HG02798 (cell line): ENCODE measurements around the gene CLK1.
"Not testable (repeated sequence)": the region's sequence is repeated elsewhere in the genome, so short reads cannot be mapped to it uniquely, and the experiment has no call there.

ENCODE experiments used
- ATAC-seq: cut with Tn5 transposase; IDR thresholded peaks from one replicate; pipeline ENCODE4 v1.9.1; 2021; ENCODE audit warnings: mild to moderate bottlenecking; ENCODE audit not compliant: unreplicated experiment, poor library complexity

The CLK1 gene

GRCh38 chr2:200852605-200853004 is 11.9 kb downstream of the CLK1 start:
- no peak for ATAC-seq

DNA sequence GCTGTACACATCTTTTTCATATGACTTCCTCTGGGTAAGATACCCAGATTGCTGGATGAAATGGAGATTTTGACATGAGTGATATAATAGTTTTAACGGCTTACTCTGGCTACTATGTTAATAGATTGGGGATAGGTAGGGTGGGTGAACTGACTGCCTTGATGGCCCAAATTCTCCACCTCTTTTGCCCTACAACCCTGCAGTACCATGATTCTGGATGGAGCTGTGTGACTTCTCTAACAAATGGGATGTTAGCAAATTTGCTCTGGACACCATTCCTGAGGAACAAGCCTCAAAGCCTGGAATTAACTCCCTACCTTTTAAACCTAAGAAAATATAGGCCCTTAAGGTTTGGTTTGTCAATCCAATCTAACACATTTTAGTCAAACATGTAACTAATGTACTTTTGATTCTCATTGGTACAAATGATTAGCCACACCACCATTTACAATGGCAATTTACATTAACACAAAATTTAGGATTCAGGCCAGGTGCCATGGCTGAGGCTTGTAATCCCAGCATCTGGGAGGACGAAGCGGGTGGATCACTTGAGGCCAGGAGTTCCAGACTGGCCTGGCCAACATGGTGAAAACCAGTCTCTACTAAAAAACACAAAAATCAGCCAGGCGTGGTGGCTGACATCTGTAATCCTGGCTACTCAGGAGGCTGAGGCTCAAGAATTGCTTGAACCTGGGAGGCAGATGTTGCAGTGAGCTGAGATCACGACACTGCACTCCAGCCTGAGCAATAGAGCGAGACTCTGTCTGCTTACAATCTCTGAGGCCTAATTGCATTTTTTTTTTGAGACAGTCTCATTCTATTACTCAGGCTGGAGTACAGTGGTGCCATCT is 12.8 kb downstream of the CLK1 start:
- no peak for ATAC-seq

DNA sequence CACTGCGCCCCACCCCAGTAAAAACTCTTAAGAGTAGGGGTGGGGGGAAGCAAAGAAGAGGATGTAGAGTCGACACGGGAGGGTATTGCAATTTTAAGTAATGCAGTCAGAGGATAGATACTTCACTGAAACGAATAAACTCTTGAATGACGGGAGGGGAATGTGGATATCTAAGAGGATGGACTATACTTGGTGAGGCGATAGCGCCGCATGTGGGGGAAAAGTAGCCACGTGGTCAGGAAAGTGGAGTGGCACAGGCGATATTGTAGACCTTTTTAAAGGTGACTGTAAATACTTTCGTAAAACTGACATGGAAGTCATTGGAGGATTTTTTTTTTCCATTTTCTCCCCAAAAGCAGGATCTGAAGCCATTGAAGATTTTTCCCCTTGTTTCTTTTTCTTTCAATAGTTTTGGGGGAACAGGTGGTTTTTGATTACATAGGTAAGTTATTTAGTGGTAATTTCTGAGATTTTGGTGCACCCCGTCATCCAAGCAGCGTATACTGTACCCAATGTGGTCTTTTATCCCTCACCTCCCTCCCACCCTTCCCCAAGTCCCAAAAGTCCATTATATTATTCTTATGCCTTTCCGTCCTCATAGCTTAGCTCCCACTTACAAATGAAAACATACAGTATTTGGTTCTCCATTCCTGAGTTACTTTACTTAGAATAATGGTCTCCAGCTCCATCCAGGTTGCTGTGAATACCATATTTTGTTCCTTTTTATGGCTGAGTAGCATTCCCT is 13.8 kb downstream of the CLK1 start:
- no peak for ATAC-seq

GRCh38 chr2:200847939-200848338 is 16.5 kb downstream of the CLK1 start:
- ATAC-seq: no peak

- no peak for ATAC-seq
Observed at GRCh38 chr2:200847269-200847668, 17.2 kb downstream of the CLK1 start.

DNA sequence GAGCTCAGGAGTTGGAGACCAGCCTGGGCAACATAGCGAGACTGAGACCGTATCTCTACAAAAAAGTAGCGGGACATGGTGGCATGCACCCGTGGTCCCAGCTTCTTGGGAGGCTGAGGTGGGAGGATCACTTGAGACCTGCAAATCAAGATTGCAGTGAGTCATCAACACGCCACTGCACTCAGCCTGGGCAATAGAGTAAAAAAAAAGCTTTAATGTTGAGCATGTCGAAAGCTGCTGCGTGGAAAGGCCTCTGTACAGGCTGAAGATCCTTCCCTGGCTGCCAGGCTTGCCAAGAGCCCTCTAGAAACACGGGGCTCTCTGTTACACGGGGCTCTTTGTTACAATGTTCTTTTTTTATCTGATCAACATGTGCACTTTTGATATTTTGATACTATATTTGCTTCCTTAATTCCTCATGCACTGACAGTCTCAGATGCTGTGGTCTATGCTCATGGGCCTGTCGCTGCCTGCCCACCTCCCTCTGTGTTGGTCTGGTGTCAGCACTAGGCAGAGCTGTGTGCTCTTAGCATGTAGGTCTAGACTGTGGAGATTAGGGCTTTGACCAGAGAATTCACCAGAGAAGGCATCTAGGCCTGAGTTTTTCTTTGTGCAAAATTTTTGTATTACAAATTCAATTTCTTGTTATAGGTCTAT is 18.7 kb downstream of the CLK1 start:
- no peak for ATAC-seq

DNA sequence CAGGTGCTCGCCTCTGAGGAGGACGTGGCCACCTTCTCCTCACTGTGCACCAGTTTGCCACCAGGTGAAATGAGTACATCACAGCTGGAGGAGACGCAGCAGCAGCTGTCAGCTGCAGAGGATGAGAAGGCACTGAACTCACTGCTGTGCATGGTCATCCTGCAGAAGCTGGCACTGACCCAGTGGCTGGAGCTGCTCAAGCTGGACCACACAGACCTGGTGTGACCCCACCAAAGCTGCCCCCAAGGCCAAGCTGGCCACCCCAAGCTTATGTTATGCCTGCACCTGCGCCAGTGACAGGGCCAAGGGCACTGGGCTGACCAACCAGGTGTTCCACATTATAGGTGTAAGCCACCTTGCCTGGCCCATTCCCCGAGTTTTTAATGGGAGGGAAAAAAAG is 19.3 kb downstream of the CLK1 start:
- ATAC-seq: no peak

DNA sequence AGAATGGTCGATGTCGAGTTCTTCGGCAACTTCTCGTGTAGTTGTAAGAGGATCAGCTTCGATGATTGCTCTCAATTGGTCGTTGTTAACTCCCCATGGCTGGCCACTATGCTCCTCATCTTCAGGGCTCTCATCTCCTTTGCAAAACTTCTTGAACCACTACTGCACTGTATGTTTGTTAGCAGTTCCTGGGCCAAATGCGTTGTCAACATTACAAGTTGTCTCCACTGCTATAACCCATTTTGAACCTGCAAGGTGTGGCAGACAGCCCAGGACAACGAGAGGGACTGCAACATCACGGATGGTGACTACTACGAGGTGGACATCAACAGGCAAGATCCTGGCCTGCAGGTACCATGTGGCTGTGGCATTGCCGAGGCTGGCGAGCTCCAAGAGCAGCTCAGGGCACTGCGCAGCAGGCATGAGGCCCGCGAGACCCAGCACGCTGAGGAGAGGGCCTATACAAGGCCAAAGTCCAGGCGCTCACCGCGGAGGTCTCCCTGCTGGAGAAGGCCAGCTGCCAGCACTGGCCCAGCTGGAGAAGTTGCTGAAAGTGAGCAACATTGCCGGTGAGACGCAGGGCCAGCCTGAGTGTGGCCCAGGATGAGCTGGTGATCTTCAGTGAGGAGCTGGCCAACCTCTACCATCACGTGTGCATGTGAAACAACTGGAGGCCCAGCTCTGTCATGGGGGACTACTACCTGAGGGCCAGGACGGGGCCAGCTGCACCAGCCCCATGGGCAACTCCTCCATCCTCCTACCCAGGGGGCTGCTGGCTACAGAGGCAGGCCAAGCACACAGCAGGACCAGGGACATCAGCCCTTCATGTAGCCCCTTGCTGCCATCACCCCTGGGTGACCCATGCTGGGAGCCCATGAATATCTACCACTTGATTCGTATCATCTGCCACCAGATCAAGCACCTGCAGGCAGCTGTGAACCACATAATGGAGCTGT is 20.2 kb downstream of the CLK1 start:
- no peak for ATAC-seq

DNA sequence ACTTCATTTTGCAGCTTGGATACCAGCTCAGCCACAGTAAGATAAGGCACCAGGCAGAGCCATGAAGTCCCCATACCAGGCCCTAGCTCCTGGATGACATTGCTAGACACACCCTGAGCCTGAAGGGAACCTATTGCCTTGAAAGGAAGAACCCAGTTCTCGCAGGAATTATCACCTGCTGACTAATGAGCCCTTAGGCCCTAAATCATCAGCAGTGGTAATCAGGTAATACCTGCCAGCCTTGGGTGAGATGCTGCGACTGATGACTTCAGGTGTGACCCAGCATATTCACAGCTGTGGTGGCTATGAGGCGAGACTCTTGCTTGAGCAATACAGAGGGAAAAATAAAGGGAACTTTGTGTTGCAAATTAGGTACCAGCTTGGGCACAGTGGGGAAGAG is 24.9 kb downstream of the CLK1 start:
- no peak for ATAC-seq

- ATAC-seq: no peak
Observed at GRCh38 chr2:200834701-200835100, 29.8 kb downstream of the CLK1 start.

- ATAC-seq: no peak
Observed at GRCh38 chr2:200829258-200829655, 35.2 kb downstream of the CLK1 start.

- no peak for ATAC-seq
Observed at GRCh38 chr2:200828572-200829257, 35.7 kb downstream of the CLK1 start.

DNA sequence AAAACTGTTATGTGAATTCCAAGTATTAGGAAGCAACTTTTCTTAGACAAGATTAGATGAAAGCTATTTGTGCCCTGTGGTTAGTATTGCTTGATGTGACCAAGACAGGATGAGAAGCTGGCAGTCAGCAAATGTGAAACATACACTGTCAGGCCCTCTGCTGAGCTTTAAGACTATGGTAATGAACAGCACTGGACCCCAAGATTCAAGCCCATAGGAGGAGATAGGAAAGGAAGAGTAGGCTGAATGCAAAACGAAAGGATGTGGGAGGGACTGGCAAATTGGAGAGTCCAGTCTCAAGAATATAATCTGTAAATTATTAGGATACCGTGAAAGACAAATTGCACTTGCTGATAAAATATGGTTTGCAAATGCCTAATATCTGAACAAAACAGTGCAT is 36.4 kb downstream of the CLK1 start:
- ATAC-seq: no peak

DNA sequence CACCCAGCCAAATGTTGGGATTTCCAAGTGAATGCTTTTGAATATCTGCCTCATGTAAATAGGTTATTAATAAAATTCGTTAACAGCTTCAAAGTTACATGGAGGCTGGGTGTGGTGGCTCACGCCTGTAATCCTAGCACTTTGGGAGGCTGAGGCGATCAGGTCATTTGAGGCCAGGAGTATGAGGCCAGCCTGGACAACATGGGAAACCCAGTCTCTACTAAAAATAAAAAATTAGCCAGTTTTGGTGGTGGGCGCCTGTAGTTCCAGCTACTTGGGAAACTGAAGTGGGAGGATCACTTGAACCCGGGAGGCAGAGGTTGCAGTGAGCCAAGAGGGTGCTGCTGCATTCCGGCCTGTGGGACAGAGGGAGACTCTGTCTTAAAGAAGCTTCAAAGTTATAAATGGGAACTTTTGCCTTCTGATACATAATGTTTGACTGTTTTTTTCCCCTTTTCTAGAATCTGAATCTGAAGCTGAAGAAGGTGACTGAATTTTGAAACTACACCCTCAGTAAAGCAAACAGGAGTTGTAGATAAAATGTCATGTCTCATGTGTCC is 42.7 kb downstream of the CLK1 start:
- ATAC-seq: no peak

DNA sequence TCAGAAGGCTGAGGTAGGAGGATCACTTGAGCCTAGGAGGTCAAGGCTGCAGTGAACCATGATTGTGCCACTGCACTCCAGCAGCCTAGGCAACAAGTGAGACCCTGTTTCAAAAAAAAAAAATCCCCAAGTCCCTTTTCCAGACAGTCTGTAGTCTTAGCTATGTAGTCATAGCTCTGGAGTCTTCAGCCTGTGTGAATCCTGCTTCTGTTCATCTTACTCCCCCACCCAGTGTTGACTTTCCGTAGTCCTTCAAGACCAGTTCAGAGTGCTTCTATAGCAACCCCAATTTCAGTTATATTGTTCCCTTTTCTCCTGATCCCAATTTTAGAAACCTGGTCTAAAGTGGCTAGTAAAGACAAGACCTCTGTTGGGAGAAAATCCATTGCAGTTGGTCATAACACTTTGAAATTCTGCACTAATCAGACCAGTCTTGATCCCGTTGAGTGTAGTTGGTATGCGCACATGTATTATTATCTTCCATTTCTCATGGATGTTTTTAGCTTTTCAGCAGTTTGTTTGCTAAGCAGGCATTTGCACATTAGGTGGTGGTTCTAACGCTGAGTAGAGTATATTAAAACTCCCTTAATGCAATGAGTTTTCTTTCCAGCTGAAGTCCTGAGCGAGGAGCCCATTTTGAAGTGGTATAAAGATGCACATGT is 43.8 kb downstream of the CLK1 start:
- ATAC-seq: no peak

GRCh38 chr2:200818732-200819131 is 45.7 kb downstream of the CLK1 start:
- not testable (repeated sequence) for ATAC-seq

DNA sequence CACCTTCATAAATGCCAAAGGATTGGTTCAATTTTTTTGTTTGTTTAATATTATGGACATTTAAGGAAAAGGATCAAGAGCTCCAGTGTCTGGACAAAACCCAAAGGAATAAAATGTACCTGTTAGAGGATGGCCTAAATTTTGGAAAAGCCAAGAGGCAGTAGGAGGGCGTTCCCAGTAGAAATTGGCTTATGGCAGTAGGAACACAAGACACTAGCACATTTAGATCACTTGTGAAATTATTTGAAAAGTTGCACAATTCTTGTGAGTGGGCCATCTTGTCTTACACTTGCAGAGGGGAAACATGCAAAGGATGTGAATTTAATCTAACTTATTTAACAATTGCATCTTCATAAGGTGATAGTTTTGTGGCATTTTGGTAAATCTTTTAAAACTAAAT is 49.5 kb downstream of the CLK1 start:
- no peak for ATAC-seq

DNA sequence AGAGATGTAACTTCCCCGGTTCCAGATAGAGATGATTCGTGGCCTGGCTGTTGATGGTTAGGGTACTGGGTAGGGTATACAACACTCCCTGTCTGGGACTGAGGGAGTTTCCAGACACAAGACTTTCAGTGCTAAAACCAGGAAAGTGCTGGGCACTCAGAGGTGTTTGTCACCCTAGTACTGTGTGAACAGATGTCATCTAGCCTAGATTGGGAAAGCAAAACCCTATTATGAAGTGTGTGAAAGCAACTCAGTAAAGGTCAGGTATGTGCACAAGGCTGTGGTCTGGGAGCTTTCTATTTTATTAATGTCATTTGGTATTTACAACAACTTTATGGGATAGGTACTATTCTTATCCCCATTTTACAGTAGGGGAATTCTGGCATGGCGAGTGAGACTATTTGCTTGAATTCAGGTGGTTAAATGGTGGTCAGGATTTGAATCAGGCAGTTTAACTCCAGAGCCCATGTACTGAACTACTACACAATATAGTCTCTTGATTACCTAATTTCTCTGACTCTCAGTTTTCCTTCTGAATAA is 50.1 kb downstream of the CLK1 start:
- ATAC-seq: peak; percentile 10
